Neural cell (in vitro differentiated cells): ENCODE measurements around the gene SLC12A7. TPM values are rescaled to one million over a fixed set of nuclear protein-coding genes. Genes with fewer than 3 reads are reported as not detected.

ENCODE experiments used
- H2AFZ ChIP-seq: fragments of 200-600, 300-800 bp; sonication (generic), shearing (Covaris generic); 2 replicates; pipeline ENCODE4 v1.6.0; 2014; ENCODE audit warnings: low read depth, mild to moderate bottlenecking, antibody characterized with exemption, low read length, moderate library complexity
- H3F3A ChIP-seq: fragments of 200-600 bp; shearing (Covaris generic); 2 replicates; pipeline ENCODE4 v1.6.1; 2016; ENCODE audit warnings: mild to moderate bottlenecking, moderate library complexity, mixed read lengths, antibody characterized with exemption, low read length; ENCODE audit not compliant: insufficient read depth, poor library complexity, severe bottlenecking
- H3K27ac ChIP-seq: fragments of 200-600, 300-800 bp; sonication (generic), shearing (Covaris generic); 2 replicates; pipeline ENCODE4 v1.5.1; 2014; ENCODE audit warnings: mild to moderate bottlenecking, low read length, moderate library complexity
- H3K27me3 ChIP-seq: fragments of 300-800, 200-600 bp; sonication (generic), shearing (Covaris generic); 2 replicates; pipeline ENCODE4 v1.6.0; 2014; ENCODE audit warnings: mild to moderate bottlenecking, low read depth, low read length, moderate library complexity; ENCODE audit not compliant: insufficient read depth
- H3K36me3 ChIP-seq: fragments of 300-800, 200-600 bp; sonication (generic), shearing (Covaris generic); 2 replicates; pipeline ENCODE4 v1.5.1; 2014; ENCODE audit warnings: mild to moderate bottlenecking, antibody characterized with exemption, low read length, moderate library complexity; ENCODE audit not compliant: insufficient read depth
- H3K4me2 ChIP-seq: fragments of 300-800, 200-600 bp; sonication (generic), shearing (Covaris generic); 2 replicates; pipeline ENCODE4 v1.6.0; 2014; ENCODE audit warnings: mild to moderate bottlenecking, low read length
- H3K4me3 ChIP-seq: fragments of 300-800, 200-600 bp; sonication (generic), shearing (Covaris generic); 2 replicates; pipeline ENCODE4 v1.5.1; 2014; ENCODE audit warnings: mild to moderate bottlenecking, low read length, moderate library complexity
- H3K79me2 ChIP-seq: fragments of 200-600 bp; shearing (Covaris generic); replicated peaks from 2 replicates; pipeline ENCODE4 v1.6.0; 2014; ENCODE audit warnings: mild to moderate bottlenecking, low read length, moderate library complexity; ENCODE audit not compliant: insufficient read depth
- H3K9ac ChIP-seq: fragments of 300-800, 200-600 bp; sonication (generic), shearing (Covaris generic); 2 replicates; pipeline ENCODE4 v1.6.1; 2016; ENCODE audit warnings: mild to moderate bottlenecking, low read length, mixed read lengths
- H3K9me2 ChIP-seq: fragments of 200-600 bp; shearing (Covaris generic); 2 replicates; pipeline ENCODE4 v1.6.1; 2016; ENCODE audit warnings: mild to moderate bottlenecking, low read length, mixed read lengths; ENCODE audit not compliant: insufficient read depth
- H3K9me3 ChIP-seq: fragments of 200-600, 300-800 bp; sonication (generic), shearing (Covaris generic); 2 replicates; pipeline ENCODE4 v1.6.1; 2016; ENCODE audit warnings: mild to moderate bottlenecking, mixed run types, low read length, moderate library complexity, mixed read lengths
- H4K20me1 ChIP-seq: fragments of 200-600 bp; shearing (Covaris generic); 2 replicates; pipeline ENCODE4 v1.6.1; 2016; ENCODE audit warnings: mild to moderate bottlenecking, mixed run types; ENCODE audit not compliant: insufficient read depth
- EP300 ChIP-seq: fragments of 450-650 bp; conservative IDR thresholded peaks from 2 replicates; pipeline ENCODE4 v1.6.1; 2014; ENCODE audit warnings: antibody characterized with exemption, mild to moderate bottlenecking, moderate library complexity; ENCODE audit not compliant: poor library complexity, severe bottlenecking
- EZH2 ChIP-seq: fragments of 200-600, 300-800 bp; shearing (Covaris generic), sonication (generic); IDR thresholded peaks from 2 replicates; pipeline ENCODE4 v1.6.1; 2014; ENCODE audit warnings: antibody characterized with exemption, low read length, borderline replicate concordance, mild to moderate bottlenecking; ENCODE audit not compliant: insufficient read depth, poor library complexity, severe bottlenecking
- MXI1 ChIP-seq: fragments of 450-650 bp; conservative IDR thresholded peaks from 2 replicates; pipeline ENCODE4 v1.6.1; 2014; ENCODE audit warnings: antibody characterized with exemption, mild to moderate bottlenecking; ENCODE audit not compliant: poor library complexity, severe bottlenecking
- POLR2AphosphoS5 ChIP-seq: IDR thresholded peaks from 2 replicates; pipeline ENCODE4 v1.6.1; 2012
- RAD21 ChIP-seq: fragments of 450-650 bp; conservative IDR thresholded peaks from 2 replicates; pipeline ENCODE4 v1.6.1; 2014; ENCODE audit warnings: antibody characterized with exemption, mild to moderate bottlenecking, moderate library complexity
- REST ChIP-seq: IDR thresholded peaks from 2 replicates; pipeline ENCODE4 v1.6.1; 2012; ENCODE audit warnings: borderline replicate concordance
- SMC3 ChIP-seq: fragments of 450-650 bp; conservative IDR thresholded peaks from 2 replicates; pipeline ENCODE4 v1.6.1; 2014; ENCODE audit warnings: antibody characterized with exemption, mild to moderate bottlenecking, moderate library complexity; ENCODE audit not compliant: poor library complexity
- TAF1 ChIP-seq: IDR thresholded peaks from 2 replicates; pipeline ENCODE4 v1.6.1; 2012; ENCODE audit warnings: low read depth
- polyA plus RNA-seq: library from polyadenylated mRNA; depleted of rRNA; stranded (reverse); fragments of >200 nt; gene quantifications from 2 replicates; pipeline ENCODE4 v1.2.3, GENCODE V29; 2014
- TF ChIP-seq, protein P1 (sequence below): fragments of 450-650 bp; IDR thresholded peaks from 2 replicates; pipeline ENCODE4 v1.5.1; 2014; ENCODE audit warnings: antibody characterized with exemption, mild to moderate bottlenecking, moderate library complexity; ENCODE audit not compliant: poor library complexity, severe bottlenecking

Gene SLC12A7
- polyA plus RNA-seq, 1 donor from 2014 or later: 4.5 TPM

DNA sequence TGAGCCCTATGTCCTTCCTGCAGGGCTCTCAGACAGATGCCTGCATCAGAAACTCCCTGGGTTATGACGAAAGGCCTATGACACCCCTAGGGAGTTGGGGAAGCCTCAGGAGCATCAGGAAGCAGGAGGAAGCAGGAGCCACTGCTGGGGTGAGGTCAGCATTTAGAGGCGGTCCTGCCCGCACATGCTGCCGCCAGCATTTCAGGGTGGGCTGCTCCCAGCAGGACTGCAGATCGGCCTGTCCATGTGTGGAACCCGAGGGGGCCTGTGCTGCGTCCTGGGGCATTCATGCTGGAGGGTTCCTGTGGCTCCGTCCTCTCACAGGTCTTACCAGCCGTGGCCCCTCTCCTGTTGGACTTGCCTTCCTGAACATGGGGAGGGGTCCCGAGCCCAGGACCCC is 96.4 kb downstream of the SLC12A7 start:
- Histone ChIP-seq H3K79me2 (no peaks in the 10 kb centered on the region), H3F3A (no peaks in the 10 kb centered on the region), H3K9ac (no peak overlapping the region), H3K9me3 (no peaks in the 10 kb centered on the region), H3K4me3 (no peak overlapping the region), H3K27ac (no peak overlapping the region), H3K27me3 (peaks cover 4% of the 10 kb centered on the region), H2AFZ (no peak overlapping the region), H3K36me3 (no peaks in the 10 kb centered on the region), H4K20me1 (no peaks in the 10 kb centered on the region), H3K9me2 (no peaks in the 10 kb centered on the region), H3K4me2 (no peak overlapping the region)
- TF ChIP-seq REST (no peak), EP300 (no peak), RAD21 (no peak), TAF1 (no peak), SMC3 (no peak), EZH2 (no peak), POLR2AphosphoS5 (no peak), MXI1 (no peak)
- TF ChIP-seq, protein P1, sequence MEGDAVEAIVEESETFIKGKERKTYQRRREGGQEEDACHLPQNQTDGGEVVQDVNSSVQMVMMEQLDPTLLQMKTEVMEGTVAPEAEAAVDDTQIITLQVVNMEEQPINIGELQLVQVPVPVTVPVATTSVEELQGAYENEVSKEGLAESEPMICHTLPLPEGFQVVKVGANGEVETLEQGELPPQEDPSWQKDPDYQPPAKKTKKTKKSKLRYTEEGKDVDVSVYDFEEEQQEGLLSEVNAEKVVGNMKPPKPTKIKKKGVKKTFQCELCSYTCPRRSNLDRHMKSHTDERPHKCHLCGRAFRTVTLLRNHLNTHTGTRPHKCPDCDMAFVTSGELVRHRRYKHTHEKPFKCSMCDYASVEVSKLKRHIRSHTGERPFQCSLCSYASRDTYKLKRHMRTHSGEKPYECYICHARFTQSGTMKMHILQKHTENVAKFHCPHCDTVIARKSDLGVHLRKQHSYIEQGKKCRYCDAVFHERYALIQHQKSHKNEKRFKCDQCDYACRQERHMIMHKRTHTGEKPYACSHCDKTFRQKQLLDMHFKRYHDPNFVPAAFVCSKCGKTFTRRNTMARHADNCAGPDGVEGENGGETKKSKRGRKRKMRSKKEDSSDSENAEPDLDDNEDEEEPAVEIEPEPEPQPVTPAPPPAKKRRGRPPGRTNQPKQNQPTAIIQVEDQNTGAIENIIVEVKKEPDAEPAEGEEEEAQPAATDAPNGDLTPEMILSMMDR: no peak

DNA sequence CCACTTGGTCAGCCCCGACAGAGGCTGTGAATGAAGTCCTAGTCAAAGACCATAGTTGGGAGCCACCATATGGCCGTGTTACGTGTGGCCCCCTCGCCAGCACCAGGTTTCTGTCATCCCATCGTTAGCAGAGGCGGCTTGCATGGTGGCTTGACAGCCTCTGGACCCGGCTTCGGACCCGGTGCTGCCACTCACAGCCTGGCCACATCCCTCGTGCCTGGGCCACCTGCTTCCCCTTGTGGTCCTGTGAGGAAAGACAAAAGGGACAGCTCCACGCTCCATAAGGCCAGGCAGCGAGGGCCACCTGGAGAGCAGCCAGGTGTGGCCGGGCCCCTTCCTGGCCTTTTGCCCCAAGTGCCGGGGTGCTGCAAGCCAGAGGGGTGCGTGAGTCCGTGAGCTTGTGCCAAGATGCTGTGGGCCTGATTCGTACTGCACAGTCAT is 97.1 kb downstream of the SLC12A7 start:
- Histone ChIP-seq H3K79me2 (no peaks in the 10 kb centered on the region), H3K36me3 (no peaks in the 10 kb centered on the region), H3K9ac (no peak overlapping the region), H4K20me1 (no peaks in the 10 kb centered on the region), H3K9me3 (no peaks in the 10 kb centered on the region), H3K27me3 (peaks cover 11% of the 10 kb centered on the region), H3F3A (no peaks in the 10 kb centered on the region), H2AFZ (no peak overlapping the region), H3K27ac (no peak overlapping the region), H3K4me2 (no peak overlapping the region), H3K4me3 (no peak overlapping the region), H3K9me2 (no peaks in the 10 kb centered on the region)
- TF ChIP-seq MXI1 (no peak), EZH2 (no peak), REST (no peak), RAD21 (no peak), POLR2AphosphoS5 (no peak), EP300 (no peak), SMC3 (no peak), TAF1 (no peak)
- TF ChIP-seq, protein P1: no peak
